ENCODE measurements around the gene PPP1R1A.

- TF ChIP-seq, protein P1, sequence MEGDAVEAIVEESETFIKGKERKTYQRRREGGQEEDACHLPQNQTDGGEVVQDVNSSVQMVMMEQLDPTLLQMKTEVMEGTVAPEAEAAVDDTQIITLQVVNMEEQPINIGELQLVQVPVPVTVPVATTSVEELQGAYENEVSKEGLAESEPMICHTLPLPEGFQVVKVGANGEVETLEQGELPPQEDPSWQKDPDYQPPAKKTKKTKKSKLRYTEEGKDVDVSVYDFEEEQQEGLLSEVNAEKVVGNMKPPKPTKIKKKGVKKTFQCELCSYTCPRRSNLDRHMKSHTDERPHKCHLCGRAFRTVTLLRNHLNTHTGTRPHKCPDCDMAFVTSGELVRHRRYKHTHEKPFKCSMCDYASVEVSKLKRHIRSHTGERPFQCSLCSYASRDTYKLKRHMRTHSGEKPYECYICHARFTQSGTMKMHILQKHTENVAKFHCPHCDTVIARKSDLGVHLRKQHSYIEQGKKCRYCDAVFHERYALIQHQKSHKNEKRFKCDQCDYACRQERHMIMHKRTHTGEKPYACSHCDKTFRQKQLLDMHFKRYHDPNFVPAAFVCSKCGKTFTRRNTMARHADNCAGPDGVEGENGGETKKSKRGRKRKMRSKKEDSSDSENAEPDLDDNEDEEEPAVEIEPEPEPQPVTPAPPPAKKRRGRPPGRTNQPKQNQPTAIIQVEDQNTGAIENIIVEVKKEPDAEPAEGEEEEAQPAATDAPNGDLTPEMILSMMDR (conservative IDR thresholded peaks at IDR 0.05; ENCODE audit: low read length), result no peak
- TF ChIP-seq EZH2phosphoT487 (IDR thresholded peaks at IDR 0.05; ENCODE audit: borderline replicate concordance), result no peak
Observed at GRCh38 chr12:54593135-54593534, 4.7 kb upstream of the PPP1R1A start.
